OCI-LY1 (cell line): ENCODE results near the gene ZNF480.
A peak's percentile ranks its signal among the peaks of the same experiment; 100 is the strongest.

ENCODE experiments used
- CTCF ChIP-seq: fragments of 200-600 bp; sonication (generic), shearing (Covaris generic); IDR thresholded peaks from 2 replicates; pipeline ENCODE4 v1.5.1; 2017; ENCODE audit warnings: mild to moderate bottlenecking, antibody characterized with exemption, low read length, moderate library complexity, mixed read lengths
- EZH2 ChIP-seq: fragments of 200-600 bp; sonication (generic), shearing (Covaris generic); IDR thresholded peaks from 2 replicates; pipeline ENCODE4 v1.8.0; 2017; ENCODE audit warnings: borderline replicate concordance, mixed run types, mild to moderate bottlenecking, antibody characterized with exemption, low read length, moderate library complexity, mixed read lengths

DNA sequence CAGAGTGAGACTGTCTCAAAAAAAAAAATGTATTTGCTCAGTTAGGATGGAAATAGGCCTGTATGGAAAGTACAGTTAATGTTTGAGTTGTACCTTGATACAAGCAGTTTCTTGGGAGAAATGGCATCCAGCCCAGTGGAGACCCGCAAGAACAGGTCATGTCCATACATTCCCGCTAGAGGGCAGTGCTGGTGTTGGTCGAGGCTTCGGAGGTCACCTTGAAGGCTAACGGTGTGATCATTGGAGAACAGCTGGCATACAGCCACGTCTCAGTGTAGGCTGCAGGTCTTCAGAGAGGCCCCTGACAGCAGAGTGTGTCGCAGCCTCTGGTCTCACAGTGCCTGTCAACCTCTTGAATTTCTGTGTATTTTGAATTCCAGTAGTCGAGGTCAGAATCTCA, 46.6 kb downstream of the ZNF480 start:
- peak; percentile 70 for TF ChIP-seq CTCF
- TF ChIP-seq EZH2: no peak
